ENCODE results near the gene RNF112.

GRCh38 chr17:19409066-19409465 lies 2.0 kb upstream of the RNF112 start:
- TF ChIP-seq CTCF (conservative IDR thresholded peaks at IDR 0.05; ENCODE audit: low read depth, low read length) (no peak), EZH2 (IDR thresholded peaks at IDR 0.05; ENCODE audit: borderline replicate concordance, low read depth, low read length, poor library complexity, severe bottlenecking) (no peak)

Measured in A673 (cell line).